ENCODE data around the gene RYR3.

The RYR3 gene

GRCh38 chr15:33710748-33711147 is 400.0 kb downstream of the RYR3 start:
- no peak for DNase-seq (ENCODE audit: low spot score)

- no peak for DNase-seq (ENCODE audit: low spot score)
Observed at GRCh38 chr15:33716025-33716424, 405.3 kb downstream of the RYR3 start.

GRCh38 chr15:33720952-33721351 is 410.2 kb downstream of the RYR3 start:
- no peak for DNase-seq (ENCODE audit: low spot score)

GRCh38 chr15:33722005-33722672 is 411.4 kb downstream of the RYR3 start:
- peak; percentile 75 for DNase-seq (ENCODE audit: low spot score)

- DNase-seq (ENCODE audit: low spot score), result no peak
Observed at GRCh38 chr15:33722673-33723015, 411.9 kb downstream of the RYR3 start.

- DNase-seq (ENCODE audit: low spot score), result no peak
Observed at GRCh38 chr15:33724321-33725036, 413.7 kb downstream of the RYR3 start.

- DNase-seq (ENCODE audit: low spot score), result peak; percentile 41
Observed at GRCh38 chr15:33729653-33730052, 418.9 kb downstream of the RYR3 start.

GRCh38 chr15:33730815-33731214 is 420.0 kb downstream of the RYR3 start:
- DNase-seq (ENCODE audit: low spot score), result no peak

- DNase-seq (ENCODE audit: low spot score), result no peak
Observed at GRCh38 chr15:33735143-33735542, 424.4 kb downstream of the RYR3 start.

GRCh38 chr15:33735637-33736247 is 425.0 kb downstream of the RYR3 start:
- DNase-seq (ENCODE audit: low spot score), result peak; percentile 70

GRCh38 chr15:33737687-33738601 is 427.2 kb downstream of the RYR3 start:
- DNase-seq (ENCODE audit: low spot score), result peak; percentile 63

GRCh38 chr15:33738941-33739664 is 428.3 kb downstream of the RYR3 start:
- DNase-seq (ENCODE audit: low spot score), result no peak

GRCh38 chr15:33742306-33742705 is 431.5 kb downstream of the RYR3 start:
- DNase-seq (ENCODE audit: low spot score), result no peak

GRCh38 chr15:33742800-33743199 is 432.0 kb downstream of the RYR3 start:
- DNase-seq (ENCODE audit: low spot score), result no peak

GRCh38 chr15:33746203-33746602 is 435.4 kb downstream of the RYR3 start:
- DNase-seq (ENCODE audit: low spot score), result no peak

- DNase-seq (ENCODE audit: low spot score), result no peak
Observed at GRCh38 chr15:33753012-33753411, 442.2 kb downstream of the RYR3 start.

- no peak for DNase-seq (ENCODE audit: low spot score)
Observed at GRCh38 chr15:33754242-33754641, 443.5 kb downstream of the RYR3 start.

GRCh38 chr15:33756961-33757360 is 446.2 kb downstream of the RYR3 start:
- no peak for DNase-seq (ENCODE audit: low spot score)

- DNase-seq (ENCODE audit: low spot score), result no peak
Observed at GRCh38 chr15:33757516-33758232, 446.9 kb downstream of the RYR3 start.

- no peak for DNase-seq (ENCODE audit: low spot score)
Observed at GRCh38 chr15:33766389-33766788, 455.6 kb downstream of the RYR3 start.

GRCh38 chr15:33768670-33769190 is 458.0 kb downstream of the RYR3 start:
- no peak for DNase-seq (ENCODE audit: low spot score)
